Skin of body (tissue), 1 donor: ENCODE data around the gene ACSM2A. TPM values are rescaled to one million over a fixed set of nuclear protein-coding genes. Genes with fewer than 3 reads are reported as not detected.

ENCODE experiments used
- total RNA-seq: library from RNA; depleted of rRNA; stranded (reverse); fragments of >200 nt; gene quantifications from one replicate; pipeline ENCODE4 v1.2.3, GENCODE V29; 2014

The ACSM2A gene
- total RNA-seq, 1 donor from 2014 or later, result 0.10 TPM

Other genes with a start within 250 kb of the ACSM2A start
- not detected for gene GP2, start 124.0 kb upstream of the ACSM2A start, total RNA-seq
- not detected for gene UMOD, start 98.8 kb upstream of the ACSM2A start, total RNA-seq
- gene PDILT, start 46.8 kb upstream of the ACSM2A start, total RNA-seq, result not detected
- gene ACSM5, start 42.0 kb upstream of the ACSM2A start, total RNA-seq, result 0.79 TPM
- gene ACSM2B, start 124.8 kb downstream of the ACSM2A start, total RNA-seq, result not detected
- 0.20 TPM for gene ACSM1, start 246.2 kb downstream of the ACSM2A start, total RNA-seq